Measurements from ENCODE around the gene ACTL6A.
"Not testable (repeated sequence)": the region's sequence is repeated elsewhere in the genome, so short reads cannot be mapped to it uniquely, and the experiment has no call there.

The ACTL6A gene

DNA sequence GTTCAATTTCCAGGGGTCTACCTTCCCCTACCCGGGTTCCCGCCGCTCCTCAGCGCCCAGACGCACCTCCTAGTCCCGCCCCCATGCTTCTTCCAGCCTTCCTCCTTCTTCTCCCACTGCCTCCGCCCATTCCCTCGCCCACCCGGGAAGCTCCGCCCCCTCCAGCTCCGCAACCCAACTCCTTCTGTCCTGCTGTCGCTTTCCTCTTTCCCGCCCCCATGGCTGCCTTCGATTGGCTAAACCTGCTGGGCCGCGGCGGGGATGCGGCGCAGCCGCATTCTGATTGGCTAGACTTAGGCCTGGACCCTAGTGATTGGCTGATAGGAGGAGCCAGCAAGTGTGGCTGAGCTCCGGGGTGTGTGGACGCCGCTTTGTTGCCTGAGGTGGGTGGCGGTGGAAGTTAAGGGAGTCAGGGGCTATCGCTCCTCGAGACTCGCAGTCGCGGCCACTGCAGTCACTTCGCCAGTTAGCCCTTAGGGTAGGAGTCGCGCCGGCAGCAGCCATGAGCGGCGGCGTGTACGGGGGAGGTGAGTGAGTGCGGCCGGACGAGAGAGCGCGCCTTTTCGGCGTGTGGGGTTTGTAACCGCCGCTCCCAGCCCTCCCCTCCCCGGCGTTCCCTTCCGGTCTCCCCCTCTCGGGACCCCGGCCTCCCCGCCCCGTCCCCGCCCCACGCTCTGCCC lies at the start of gene ACTL6A:
TSS of gene ACTL6A (plus strand) at position 336 of the 680 bp plus-strand sequence. CDS start at position 503, 167 bp downstream.
- peak; percentile 100 for DNase-seq

GRCh38 chr3:179513862-179514261 lies 48.9 kb upstream of the ACTL6A start:
- no peak for DNase-seq

DNA sequence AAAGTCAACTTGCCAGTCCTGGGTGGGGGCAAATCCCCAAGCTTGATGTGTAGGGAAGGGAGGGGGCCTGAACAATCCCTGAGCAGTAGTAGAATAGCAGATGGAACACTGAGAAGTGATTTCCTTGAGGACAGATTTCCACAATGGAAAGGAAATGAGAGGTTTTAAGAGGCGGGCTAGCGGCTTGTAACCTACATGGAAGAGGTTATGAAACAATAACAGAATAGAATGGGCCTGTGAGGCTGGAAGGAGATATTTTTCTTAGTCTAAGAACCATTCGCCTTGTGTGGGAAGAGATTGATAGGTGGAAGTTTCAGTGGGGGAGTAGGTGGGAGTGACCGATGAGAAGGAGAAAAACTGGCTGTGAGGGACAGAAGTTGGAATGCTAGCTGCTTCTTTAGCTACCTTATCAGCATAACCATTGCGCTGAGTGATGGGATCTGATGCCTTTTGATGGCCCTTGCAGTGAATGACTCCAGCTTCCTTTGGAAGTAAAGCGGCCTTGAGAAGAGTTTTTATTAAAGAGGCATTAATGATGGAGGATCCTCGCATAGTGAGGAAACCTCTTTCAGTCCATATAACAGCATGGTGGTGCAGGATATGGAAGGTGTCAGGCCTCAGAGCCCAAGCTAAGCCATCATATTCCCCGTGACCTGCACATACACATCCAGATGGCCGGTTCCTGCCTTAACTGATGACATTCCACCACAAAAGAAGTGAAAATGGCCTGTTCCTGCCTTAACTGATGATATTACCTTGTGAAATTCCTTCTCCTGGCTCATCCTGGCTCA lies 46.1 kb upstream of the ACTL6A start:
- DNase-seq, result not testable (repeated sequence)

DNA sequence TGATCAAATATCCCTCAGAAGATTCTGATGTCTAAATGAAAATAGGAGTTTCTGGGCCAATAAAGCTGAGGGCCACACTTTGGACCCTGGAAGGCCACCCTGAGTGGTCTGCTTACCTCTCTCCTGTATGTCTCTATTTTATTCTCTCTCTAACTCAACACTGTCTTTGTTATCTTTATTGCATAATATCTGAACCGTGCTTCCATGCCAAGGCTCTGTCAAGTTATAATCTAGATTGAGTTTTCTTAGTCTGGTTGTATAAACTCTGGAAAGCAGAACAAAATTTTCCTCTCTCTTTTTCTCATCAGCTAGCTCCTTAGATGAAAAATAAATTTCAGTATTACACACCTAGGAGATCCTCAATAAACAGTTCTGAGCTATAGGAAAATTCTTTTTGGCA lies 36.2 kb upstream of the ACTL6A start:
- DNase-seq, result no peak

DNA sequence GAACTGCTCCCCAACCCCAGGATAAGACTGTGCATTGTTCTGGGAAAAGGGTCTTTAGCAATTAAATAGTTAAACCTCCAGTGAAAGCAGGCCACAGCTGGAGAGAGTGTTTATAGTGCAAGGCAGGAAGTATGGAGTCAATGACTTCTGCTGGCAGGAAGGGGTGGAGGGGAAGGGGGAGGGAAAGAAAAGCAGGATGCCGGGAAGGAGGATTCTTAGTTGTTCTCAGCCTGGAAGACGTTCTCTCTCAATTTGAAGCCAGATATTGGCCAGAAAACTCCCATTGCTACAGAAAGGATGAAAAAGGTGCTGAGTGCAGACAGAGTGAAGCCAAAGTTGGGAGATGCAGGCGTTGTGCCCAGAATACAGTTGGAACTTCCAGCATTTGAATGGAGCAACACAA lies 35.7 kb upstream of the ACTL6A start:
- DNase-seq, result peak; percentile 93

- no peak for DNase-seq
Measured at GRCh38 chr3:179528772-179529171, 34.0 kb upstream of the ACTL6A start.

DNA sequence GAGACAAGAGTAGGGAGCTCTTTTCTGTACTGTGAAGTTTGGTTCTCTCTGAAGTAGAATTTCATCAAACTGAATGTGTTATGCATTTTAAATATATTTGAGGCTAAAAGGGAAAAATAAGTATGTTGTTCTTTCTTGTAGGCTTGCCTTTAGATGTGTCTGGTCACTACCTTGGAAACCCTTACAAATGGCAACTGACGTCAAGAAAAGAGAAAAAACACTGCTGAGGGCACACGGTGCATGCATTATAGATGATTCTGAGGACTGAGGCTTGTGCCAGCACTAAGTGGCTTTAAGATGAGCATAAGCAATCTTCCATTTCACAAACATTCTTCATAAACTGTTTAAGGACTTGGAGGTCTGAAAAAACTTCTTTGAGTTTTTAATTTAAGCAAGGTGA lies 31.1 kb upstream of the ACTL6A start:
- no peak for DNase-seq

- no peak for DNase-seq
Measured at GRCh38 chr3:179533274-179533673, 29.5 kb upstream of the ACTL6A start.

DNA sequence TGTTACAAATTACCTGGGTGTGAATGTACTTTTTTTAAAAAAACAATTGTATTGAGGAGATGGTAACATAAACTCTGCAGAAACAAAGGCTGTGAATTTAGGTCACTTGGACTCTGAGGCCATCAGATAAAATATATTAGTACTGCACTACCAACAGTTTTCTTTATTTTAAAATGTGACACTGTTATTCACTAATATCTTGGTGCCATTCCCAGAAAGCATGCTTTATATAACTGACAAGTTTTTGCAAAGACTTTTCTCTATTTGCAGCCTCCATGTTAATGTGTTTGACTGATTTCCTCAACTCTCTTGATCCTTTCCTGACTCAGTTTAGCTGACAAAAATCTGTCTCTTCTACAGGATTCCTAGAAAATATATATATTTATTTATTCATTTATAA lies 26.5 kb upstream of the ACTL6A start:
- no peak for DNase-seq

DNA sequence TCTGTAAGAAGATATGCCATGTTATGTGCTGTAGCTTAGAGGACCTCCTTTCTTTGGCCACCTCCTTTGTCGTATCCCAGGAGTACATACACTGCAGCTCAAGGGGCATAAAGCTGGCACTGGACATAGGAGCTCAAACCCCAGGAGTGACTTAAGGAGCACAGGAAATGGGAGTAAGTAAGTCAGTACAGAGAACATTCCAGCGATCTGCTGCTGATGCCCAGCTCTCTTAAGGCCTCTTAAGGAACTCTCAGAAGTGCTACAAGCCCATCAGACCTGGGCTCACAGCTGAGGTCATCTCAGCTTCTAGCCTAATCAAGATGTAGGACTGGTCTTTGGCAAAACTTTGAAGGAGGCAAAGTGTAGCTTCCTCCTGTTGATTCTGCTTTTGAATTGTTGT lies 21.6 kb upstream of the ACTL6A start:
- no peak for DNase-seq

DNA sequence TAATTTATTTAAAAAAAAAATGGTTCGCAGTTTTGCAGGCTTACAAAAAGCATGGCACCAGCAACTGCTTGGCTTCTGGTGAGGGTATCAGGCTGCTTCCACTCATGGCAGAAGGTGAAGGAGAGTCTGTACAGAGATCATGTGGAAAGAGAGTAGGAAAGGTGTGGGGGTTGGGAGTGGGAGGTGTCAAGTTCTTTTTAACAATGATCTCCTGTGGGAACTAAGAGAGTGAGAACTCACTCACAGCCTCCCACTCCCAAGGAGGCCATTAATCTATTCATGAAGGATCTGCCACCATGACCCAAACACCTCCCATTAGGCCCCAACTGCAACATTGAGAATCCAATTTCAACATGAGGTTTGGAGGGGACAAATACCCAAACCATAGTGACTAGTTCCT lies 21.1 kb upstream of the ACTL6A start:
- no peak for DNase-seq

GRCh38 chr3:179542375-179542774 lies 20.4 kb upstream of the ACTL6A start:
- no peak for DNase-seq

GRCh38 chr3:179544981-179545645 lies 17.6 kb upstream of the ACTL6A start:
- no peak for DNase-seq

DNA sequence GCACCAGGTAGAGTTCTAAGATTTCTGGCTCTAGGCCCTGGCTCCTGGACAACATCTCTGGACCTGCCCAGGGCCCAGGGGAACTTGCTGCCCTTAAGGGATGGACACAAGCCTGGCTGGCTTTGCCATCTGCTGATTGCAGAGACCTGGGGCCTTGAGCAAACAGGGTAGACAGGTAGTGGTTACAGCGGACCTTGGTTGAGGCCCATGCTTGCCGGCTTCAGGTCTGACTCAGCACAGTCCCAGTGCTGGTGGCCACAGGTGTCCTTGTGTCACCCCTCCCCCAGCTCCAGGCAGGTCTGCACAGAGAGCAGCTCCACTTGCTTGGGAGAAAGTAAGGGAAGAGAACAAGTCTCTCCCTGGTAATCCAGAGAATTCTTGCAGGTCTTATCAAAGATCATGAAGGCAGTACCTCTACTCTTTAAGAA lies 15.9 kb upstream of the ACTL6A start:
- DNase-seq, result no peak

DNA sequence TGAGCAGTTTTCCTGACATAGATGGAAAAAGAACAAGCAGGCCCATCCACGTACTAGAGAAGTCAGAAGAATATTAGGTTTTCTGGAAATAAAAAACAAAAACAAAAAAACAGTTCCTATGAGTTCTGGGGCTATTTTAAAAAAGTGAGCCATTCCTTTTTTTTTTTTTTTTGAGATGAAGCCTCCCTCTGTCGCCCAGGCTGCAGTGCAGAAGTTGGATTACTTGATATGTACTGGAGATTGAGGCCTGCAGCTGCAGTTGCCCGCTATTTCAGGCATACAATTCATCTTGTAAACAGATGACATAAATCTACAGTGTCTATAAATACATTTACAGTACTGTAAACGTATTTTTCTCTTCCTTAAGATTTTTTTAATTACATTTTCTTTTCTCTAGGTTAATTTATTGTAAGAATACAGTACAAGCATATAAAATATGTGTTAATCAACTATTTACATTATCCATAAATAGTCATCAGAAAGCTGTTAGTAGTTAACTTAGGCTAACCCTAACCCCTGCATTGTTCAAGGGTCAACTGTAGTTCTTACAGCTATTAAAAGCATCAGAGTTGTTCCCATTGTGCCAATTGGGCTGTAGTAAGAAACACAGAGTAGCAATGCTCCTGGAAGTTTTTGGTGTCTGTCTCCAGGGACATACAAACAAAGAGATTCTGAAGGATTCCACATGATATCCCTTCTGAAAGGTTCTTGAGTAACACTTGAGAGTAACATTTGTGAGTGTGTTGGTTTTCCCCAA lies 11.2 kb upstream of the ACTL6A start:
- peak; percentile 43 for DNase-seq

DNA sequence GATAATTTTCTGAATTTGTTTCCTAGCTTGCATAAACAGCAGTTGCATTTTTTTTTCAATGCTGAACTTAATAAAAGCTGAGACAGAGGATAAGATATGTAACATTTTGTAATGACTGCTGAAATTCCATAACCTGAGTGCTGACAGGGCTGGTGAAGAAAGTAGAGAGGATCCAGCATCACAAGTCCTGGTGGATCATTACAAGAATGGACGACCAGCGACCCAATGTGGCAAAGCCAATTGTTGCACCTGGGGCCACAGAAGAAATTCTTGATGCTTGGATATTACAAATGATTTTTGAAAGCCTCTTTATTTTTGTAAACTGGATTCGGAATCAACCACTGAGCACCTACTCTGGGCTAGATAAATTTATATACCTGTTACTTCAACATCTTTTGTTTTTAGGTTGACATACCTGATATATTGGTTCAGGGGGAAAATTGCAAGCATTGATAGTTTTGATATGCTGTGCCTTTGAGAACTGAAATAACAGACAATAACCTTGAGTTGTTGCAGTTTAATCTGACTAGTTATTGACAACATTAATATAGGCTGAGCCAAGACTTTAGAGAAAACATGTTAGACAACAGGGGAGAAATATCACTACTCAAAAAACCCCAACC lies 3.9 kb upstream of the ACTL6A start:
- DNase-seq, result peak; percentile 84

GRCh38 chr3:179560791-179561190 lies 1.9 kb upstream of the ACTL6A start:
- DNase-seq, result no peak

DNA sequence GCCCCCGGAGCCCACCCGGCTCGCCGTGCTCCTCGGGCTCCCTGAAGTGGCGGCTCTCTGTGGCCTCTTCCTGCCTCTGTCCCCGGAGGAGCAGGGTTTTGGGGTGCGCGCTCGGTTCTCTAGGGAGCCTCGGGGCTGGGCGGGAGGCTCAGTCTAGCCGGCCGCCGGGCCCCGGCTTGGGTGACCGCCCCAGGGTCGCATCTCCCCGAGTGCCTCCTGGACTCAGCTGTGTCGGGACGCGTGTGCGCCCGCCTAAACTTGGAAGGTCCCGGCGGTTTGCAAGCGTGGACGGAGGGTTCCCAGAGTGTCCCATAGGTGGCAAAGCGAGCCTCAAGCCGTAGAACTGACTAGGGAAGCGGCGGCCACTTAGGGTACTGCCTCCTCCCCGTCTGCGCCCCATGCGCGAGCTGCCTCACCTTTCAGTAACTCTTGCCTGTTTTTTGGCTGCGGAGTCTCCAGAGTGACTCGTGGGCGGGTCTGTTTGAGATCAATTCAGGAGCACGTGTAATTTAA lies 601 bp downstream of the ACTL6A start:
- peak; percentile 72 for DNase-seq

GRCh38 chr3:179565496-179565895 lies 2.8 kb downstream of the ACTL6A start:
- no peak for DNase-seq

DNA sequence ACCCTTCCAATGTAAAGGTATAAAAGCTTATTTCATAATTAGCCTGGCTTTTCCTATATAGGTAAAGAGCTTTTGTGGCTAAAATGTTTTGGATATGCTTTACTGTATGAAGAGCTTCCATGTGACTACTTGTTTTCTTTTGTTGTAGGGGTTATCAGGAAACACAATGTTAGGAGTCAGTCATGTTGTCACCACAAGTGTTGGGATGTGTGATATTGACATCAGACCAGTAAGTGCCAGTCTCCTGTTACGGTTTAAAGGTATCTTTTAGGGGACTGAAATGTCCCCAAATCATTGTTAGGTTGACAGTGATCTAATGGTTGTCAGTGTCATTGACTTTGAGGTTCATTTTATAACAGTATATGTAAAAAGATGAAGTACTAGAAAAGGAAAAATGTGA lies 18.3 kb downstream of the ACTL6A start:
- no peak for DNase-seq

GRCh38 chr3:179589143-179589542 lies 26.4 kb downstream of the ACTL6A start:
- DNase-seq, result no peak

DNA sequence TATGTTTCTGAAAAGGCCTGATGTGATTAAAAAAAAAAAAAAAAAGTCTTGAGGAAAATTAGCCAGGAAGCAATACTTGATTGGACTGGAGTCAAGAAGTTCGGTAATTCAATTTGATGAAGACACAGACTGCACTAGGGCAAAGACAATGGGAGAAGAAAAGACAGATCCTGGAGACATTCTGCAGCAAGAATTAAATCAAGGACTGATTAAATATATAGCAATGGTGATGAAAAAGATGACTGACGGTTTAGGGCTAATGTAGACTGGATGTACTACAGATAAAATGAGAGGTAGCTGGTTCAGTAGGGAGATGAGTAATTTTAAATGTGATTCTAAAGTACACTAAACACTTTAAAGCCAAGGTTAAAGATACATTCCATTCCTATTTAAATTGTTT lies 27.9 kb downstream of the ACTL6A start:
- no peak for DNase-seq
